ENCODE data around the gene SPSB1.

DNA sequence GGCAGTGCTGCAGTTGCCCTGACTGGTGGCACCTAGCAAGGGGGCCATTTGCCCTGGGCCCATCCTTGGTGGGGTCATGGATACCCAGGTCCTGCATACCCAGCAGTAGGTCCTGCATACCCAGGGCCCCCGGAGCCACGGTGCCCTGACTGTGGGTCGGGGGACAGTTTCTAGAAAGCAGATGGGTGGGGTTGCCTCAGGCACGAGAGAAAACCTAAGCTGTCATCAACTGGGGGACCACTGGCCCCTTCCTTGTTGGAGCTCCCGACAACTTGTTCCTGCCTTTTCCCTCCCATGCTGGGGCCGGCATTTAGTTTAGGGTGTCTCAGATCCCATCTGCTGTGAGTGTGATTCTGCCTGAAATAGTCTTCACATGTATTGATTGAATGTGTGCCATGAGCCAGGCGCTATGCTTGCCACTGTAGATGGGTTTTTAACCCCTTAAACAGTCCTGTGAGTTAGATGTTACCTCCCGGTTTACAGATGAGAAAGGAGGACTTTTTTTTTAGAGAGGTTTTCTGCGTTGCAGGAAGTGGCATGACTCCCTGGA is 15.6 kb downstream of the SPSB1 start:
- TF ChIP-seq CTCF (conservative IDR thresholded peaks at IDR 0.05; ENCODE audit: low read depth, low read length) (no peak), RCOR1 (IDR thresholded peaks at IDR 0.05; ENCODE audit: insufficient replicate concordance, low read length) (no peak), POLR2A (IDR thresholded peaks at IDR 0.05; ENCODE audit: low read depth, low read length) (no peak), FOS (IDR thresholded peaks at IDR 0.05; ENCODE audit: low read depth, low read length) (no peak)

Data from IMR-90 (cell line).